GM23338 (cell line): ENCODE data around the gene BRI3. TPM values are rescaled to one million over a fixed set of nuclear protein-coding genes. Genes with fewer than 3 reads are reported as not detected.

Source experiments
- CREB1 ChIP-seq: fragments of 250-450 bp; sonication (Bioruptor Pico); IDR thresholded peaks from 2 replicates; pipeline ENCODE4 v1.5.0; 2020; ENCODE audit warnings: low read depth, mild to moderate bottlenecking, moderate library complexity
- JUNB ChIP-seq: IDR thresholded peaks from one replicate; pipeline ENCODE4 v1.6.1; 2016; ENCODE audit warnings: antibody characterized with exemption; ENCODE audit not compliant: unreplicated experiment
- STAT1 ChIP-seq: IDR thresholded peaks from one replicate; pipeline ENCODE4 v1.6.1; 2016; ENCODE audit warnings: antibody characterized with exemption; ENCODE audit not compliant: unreplicated experiment
- ZNF331 ChIP-seq: fragments of 250-450 bp; sonication (Bioruptor Pico); IDR thresholded peaks from 2 replicates; pipeline ENCODE4 v1.5.0; 2020; ENCODE audit warnings: low read depth, mild to moderate bottlenecking, moderate library complexity
- polyA plus RNA-seq: library from polyadenylated mRNA; unstranded; fragments of >200 nt; fragmentation: Nextera tagmentation; extraction: Ambion mirVana; gene quantifications from 2 replicates; pipeline ENCODE4 v1.2.1, GENCODE V29; 2016
- total RNA-seq: library from RNA; depleted of rRNA; stranded (reverse); fragments of >200 nt; shearing (Covaris generic); gene quantifications from 2 replicates; pipeline ENCODE4 v1.2.3, GENCODE V29; 2014
- TF ChIP-seq, protein P1 (sequence below): fragments of 250-450 bp; sonication (Bioruptor Pico); IDR thresholded peaks from 2 replicates; pipeline ENCODE4 v1.5.0; 2020; ENCODE audit warnings: mild to moderate bottlenecking, moderate library complexity
- TF ChIP-seq, protein P2 (sequence below): IDR thresholded peaks from one replicate; pipeline ENCODE4 v1.6.1; 2018; ENCODE audit warnings: antibody characterized with exemption; ENCODE audit not compliant: unreplicated experiment

Gene BRI3
- total and polyA plus RNA-seq, 2 experiments from 2014 or later: 21.7 to 66.1 TPM

DNA sequence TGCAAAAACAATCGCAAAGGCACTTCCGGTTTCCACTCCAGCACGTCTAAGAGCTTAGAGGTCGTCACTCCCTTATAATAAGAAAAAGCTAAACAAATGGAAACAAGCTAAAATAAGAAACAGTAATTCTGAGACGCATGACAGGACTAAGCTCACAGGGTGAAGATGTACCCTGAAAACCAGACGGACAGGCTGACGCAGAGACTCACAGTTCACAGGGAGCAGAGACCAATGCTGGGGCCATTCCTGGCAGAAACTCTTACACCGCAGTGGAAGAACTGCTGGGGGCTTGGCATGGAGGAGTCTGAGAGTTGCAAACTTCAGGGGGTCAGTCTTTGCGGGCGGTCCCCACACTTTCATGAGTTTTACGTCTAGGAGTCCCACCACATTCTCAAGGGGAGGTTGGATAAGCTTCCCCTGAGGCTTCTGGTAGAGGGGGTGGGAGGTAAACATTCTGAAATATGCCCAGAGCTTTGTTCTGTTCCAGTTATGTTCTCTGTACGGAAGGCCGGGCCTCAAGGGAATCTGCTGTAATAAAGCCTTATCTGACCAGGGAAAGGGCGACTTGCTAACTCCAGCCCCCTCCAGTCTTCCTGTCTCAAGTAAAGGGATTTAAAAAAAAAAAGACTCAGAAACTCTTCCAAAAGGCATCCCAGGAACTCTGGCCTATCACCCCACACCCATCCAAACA is 47.8 kb downstream of the BRI3 start (continued):
- TF ChIP-seq, protein P1, sequence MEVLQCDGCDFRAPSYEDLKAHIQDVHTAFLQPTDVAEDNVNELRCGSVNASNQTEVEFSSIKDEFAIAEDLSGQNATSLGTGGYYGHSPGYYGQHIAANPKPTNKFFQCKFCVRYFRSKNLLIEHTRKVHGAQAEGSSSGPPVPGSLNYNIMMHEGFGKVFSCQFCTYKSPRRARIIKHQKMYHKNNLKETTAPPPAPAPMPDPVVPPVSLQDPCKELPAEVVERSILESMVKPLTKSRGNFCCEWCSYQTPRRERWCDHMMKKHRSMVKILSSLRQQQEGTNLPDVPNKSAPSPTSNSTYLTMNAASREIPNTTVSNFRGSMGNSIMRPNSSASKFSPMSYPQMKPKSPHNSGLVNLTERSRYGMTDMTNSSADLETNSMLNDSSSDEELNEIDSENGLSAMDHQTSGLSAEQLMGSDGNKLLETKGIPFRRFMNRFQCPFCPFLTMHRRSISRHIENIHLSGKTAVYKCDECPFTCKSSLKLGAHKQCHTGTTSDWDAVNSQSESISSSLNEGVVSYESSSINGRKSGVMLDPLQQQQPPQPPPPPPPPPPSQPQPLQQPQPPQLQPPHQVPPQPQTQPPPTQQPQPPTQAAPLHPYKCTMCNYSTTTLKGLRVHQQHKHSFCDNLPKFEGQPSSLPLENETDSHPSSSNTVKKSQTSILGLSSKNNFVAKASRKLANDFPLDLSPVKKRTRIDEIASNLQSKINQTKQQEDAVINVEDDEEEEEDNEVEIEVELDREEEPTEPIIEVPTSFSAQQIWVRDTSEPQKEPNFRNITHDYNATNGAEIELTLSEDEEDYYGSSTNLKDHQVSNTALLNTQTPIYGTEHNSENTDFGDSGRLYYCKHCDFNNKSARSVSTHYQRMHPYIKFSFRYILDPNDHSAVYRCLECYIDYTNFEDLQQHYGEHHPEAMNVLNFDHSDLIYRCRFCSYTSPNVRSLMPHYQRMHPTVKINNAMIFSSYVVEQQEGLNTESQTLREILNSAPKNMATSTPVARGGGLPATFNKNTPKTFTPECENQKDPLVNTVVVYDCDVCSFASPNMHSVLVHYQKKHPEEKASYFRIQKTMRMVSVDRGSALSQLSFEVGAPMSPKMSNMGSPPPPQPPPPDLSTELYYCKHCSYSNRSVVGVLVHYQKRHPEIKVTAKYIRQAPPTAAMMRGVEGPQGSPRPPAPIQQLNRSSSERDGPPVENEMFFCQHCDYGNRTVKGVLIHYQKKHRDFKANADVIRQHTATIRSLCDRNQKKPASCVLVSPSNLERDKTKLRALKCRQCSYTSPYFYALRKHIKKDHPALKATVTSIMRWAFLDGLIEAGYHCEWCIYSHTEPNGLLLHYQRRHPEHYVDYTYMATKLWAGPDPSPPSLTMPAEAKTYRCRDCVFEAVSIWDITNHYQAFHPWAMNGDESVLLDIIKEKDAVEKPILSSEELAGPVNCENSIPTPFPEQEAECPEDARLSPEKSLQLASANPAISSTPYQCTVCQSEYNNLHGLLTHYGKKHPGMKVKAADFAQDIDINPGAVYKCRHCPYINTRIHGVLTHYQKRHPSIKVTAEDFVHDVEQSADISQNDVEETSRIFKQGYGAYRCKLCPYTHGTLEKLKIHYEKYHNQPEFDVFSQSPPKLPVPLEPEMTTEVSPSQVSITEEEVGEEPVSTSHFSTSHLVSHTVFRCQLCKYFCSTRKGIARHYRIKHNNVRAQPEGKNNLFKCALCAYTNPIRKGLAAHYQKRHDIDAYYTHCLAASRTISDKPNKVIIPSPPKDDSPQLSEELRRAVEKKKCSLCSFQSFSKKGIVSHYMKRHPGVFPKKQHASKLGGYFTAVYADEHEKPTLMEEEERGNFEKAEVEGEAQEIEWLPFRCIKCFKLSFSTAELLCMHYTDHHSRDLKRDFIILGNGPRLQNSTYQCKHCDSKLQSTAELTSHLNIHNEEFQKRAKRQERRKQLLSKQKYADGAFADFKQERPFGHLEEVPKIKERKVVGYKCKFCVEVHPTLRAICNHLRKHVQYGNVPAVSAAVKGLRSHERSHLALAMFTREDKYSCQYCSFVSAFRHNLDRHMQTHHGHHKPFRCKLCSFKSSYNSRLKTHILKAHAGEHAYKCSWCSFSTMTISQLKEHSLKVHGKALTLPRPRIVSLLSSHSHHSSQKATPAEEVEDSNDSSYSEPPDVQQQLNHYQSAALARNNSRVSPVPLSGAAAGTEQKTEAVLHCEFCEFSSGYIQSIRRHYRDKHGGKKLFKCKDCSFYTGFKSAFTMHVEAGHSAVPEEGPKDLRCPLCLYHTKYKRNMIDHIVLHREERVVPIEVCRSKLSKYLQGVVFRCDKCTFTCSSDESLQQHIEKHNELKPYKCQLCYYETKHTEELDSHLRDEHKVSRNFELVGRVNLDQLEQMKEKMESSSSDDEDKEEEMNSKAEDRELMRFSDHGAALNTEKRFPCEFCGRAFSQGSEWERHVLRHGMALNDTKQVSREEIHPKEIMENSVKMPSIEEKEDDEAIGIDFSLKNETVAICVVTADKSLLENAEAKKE (CRISPR knock-in tag): no peak
- TF ChIP-seq CREB1 (CRISPR knock-in tag) (no peak), ZNF331 (CRISPR knock-in tag) (no peak), STAT1 (no peak), JUNB (no peak)
- TF ChIP-seq, protein P2, sequence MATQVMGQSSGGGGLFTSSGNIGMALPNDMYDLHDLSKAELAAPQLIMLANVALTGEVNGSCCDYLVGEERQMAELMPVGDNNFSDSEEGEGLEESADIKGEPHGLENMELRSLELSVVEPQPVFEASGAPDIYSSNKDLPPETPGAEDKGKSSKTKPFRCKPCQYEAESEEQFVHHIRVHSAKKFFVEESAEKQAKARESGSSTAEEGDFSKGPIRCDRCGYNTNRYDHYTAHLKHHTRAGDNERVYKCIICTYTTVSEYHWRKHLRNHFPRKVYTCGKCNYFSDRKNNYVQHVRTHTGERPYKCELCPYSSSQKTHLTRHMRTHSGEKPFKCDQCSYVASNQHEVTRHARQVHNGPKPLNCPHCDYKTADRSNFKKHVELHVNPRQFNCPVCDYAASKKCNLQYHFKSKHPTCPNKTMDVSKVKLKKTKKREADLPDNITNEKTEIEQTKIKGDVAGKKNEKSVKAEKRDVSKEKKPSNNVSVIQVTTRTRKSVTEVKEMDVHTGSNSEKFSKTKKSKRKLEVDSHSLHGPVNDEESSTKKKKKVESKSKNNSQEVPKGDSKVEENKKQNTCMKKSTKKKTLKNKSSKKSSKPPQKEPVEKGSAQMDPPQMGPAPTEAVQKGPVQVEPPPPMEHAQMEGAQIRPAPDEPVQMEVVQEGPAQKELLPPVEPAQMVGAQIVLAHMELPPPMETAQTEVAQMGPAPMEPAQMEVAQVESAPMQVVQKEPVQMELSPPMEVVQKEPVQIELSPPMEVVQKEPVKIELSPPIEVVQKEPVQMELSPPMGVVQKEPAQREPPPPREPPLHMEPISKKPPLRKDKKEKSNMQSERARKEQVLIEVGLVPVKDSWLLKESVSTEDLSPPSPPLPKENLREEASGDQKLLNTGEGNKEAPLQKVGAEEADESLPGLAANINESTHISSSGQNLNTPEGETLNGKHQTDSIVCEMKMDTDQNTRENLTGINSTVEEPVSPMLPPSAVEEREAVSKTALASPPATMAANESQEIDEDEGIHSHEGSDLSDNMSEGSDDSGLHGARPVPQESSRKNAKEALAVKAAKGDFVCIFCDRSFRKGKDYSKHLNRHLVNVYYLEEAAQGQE: no peak
